ENCODE data around the gene BCL7A.
A peak's percentile ranks its signal among the peaks of the same experiment; 100 is the strongest.

Gene BCL7A

DNA sequence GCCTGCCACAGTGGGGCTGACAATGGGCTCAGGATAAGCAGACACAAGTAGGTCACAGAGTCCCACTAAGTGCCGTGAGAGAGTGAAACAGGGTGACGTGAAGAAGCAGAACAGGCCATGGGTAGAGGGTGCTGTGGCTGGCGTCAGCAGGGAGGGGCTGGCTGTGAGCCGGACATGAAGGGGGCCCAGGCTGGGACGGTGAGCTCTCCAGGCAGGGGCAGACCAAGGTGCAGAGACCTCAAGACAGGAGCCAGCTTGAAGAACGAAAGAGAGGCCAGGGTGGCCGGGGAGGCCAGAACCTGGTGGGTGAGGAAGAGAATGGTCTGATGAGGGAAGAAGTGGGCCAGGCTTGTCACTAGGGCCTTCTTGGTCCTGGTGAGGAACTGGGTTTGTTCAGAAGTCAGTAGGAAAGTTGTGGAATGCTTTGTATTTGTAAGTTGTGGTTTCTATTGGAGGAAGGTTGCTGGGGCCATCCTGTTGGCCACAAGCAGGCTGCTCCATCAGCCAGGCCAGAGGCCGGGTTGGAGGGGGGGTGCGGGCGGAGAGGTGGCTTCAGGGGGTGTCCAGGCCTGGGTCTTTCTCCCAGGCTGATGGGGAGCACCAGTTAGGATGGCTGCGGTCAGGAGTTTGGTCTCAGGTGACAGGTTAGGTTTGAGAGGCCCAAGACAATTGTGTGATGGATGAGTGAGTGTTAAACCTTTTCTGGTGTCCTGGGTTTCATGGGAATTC is 35.5 kb downstream of the BCL7A start:
- DNase-seq = no peak

DNA sequence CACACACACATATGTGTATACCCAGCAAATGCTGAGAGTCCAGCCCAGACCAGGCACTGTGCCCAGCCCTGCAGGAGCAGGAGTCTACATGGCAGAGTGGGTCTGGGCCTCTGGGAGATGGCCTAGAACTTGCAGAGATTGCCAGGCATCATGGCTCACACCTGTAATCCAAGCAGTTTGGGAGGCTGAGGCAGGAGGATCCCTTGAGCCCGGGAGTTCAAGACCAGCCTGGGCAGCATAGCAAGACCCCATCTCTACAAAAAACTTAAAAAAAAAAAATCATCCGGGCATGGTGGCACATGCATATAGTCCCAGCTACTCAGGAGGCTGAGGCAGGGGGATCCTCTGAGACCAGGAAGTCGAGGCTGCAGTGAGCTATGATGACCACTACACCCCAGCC is 36.1 kb downstream of the BCL7A start:
- DNase-seq = no peak

DNA sequence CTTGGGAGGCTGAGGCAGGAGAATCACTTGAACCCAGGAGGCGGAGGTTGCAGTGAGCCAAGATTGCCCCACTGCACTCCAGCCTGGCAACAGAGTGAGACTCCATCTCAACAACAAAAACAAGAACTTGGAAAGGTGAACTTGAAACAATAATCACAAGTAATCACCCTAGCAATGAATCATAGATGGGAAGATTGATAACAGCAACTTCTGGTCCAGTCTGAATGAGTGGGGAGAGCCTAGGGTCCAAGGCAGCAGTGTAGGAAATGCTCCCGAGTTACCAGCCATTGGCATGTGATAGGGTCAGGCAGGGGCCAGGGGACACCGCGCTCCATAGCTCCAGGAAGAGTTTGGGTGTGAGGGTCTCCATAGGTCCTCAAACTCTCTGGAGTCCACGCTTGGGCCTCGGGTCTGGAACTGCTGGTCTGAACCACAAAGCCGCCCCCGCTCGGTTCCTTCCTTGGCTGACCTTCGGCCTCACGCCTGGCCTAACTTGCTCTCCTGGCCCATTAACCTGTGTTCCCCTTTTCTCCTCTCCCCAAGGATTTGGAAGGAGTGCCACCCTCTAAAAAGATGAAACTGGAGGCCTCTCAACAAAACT is 37.0 kb downstream of the BCL7A start:
- no peak for DNase-seq

DNA sequence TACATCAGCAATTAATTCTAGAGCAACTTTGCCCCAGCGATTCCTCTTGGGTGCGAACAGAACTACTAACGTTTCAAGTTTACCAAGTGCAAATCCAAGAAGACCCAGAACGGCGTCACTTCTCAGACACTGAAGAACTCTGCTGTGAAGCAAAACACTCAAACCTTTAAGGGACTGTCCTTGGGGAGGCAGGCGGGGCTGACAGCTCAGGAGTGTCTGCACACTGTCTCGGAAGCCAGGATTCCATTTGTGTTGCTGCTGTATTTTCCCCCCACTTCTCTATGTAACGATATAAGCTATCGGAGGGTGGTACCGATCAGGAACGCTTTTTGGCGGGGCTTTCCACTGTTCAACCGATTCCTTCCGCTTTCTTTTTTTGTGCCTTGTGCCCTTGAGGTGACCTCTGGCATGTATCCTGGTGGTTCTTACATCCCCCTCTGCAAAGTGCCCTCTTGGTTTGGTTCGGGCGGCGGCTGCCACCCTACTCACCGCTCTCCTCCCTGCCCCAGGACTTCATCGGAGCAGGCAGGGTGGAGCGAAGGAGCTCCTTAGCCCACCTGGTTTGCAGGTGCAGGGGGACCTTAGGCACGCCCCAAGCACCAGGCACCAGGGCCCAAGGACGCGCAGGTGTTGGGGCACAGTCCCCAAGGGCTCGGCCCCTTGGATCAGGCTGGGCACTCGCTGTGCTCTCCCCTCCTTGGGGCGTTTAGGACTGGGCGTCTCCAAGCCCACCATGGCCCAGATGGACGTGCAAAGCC is 37.7 kb downstream of the BCL7A start:
- DNase-seq = no peak

DNA sequence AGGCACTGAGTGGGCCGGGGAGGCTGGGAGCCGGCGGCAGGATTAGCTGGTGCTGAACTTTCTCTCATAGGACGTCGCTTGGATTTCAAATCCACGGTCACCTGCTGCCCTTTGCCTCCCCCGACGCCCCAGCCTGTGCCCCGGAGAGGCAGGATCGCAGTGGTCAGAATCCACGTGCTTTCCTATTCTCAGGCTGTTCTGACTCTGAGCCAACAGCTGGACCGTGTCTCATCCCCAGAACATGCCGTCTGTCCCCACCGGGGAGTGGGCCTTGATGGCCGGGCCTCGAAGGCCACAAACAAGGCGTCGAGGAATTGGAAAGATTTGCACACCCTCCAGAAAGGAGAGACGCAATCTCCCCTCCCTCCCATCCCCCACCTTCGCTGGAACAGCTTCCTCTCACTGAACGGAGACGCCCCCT is 38.4 kb downstream of the BCL7A start:
- no peak for DNase-seq

DNA sequence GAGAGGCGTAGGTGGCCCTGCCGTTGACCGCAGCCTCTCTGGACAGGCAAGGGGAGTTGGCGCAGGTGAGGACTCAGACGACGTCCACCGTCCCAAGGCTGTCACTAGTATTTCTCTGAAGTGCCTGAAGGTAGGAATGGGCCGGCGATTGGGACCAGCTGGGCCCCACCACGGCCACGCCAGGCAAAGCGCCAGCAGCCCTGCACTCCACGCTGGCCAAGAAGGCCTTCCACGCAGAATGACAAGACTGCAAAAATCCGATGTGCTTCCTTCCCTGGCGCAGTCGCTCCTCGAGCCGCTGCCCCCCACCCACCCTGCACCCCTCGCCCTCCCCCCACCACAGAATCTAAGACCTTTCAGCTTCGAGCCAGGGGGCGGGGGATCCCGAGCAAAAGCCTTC is 39.6 kb downstream of the BCL7A start:
- no peak for DNase-seq

DNA sequence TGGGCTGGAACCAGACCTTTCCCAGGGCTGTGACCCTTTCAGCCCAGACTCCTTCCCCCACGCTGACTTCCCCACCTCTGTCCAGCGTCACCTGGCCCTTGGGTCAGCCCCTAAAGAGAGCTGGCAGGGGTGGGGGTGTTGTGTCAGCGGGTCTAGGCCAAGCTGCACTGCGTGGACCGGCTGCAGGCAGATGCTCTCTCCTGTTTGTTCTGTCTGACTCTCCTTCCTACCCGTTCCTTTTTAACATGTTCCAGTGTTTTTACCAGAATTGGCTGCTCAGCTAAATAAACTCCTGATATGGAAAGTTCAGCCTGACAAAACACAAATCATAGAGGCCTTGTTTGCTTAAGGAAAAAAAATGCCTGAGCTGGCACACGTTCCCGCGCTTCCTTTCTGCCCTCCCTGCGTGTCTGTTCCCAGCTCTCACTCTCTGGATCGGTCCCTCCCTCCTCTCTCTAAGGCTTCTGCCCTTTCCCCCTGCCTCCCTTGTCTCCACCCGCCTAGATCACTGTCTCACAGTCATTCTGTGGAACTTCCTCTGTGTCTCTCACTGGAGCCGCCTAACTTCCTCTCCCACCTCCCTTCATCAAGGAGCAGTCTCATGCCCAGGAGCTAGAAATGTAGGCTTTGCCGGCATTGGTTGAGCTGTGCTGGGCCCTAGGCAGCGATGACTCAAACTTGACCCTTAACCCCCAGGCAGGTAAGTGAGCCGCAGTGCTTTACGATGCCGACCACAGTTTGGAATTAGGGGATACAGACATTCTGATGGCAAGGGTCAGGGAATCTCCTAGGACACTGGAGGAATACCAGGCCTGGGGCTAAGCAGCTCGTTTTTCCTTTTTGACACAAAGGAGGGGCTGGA is 41.4 kb downstream of the BCL7A start:
- DNase-seq = no peak

DNA sequence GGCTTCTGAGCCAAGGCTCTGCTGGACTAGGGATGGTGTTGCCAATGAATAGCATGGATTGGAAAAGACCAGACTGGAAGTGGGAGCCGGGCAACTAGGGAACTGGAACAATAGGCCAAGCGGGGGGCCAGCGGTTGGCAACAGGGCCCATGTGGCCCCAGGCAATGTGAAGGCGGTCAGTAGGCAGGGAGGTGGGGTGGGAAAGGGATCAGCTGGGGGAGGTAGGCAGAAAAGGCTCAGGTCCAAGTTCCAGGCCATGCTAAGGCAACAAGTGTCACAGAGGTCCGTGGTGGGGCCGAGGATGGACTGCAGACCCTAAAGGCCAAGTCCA is 42.0 kb downstream of the BCL7A start:
- DNase-seq = no peak

DNA sequence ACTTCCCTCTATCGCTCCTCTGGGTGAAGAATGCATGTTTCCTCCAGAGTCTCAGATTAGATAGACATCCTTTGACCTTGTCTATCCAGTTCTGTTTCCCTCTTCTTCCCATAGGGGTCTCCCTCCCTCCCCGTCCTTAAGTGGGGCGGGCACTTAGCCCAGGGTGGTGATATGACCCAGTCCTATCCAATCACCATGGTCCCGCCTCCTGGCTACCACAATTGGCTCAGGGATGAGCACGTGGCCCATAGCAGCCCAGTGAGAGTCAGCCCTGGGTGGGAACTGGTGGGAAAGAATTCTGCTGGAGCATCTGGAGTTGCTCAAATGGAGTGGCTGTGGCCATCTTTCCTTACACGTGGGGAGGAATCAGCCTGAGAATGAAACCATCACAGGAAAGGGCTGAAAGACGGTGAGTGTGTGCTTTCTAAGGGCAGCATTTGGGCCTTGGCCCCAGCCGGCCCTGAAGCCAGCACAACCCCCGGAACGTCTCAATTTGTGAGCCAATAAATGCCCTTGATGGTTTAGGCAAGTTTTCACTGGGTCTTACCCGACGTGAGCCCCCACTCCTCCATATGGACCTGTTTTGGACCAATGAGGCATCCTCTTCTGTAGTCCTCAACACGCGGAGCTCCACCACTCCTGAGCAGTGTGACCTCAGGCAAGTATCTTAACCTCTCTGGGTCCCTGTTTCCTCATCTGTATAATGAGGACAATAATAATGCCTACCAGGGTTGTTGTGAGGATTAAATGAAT is 42.5 kb downstream of the BCL7A start:
- no peak for DNase-seq

DNA sequence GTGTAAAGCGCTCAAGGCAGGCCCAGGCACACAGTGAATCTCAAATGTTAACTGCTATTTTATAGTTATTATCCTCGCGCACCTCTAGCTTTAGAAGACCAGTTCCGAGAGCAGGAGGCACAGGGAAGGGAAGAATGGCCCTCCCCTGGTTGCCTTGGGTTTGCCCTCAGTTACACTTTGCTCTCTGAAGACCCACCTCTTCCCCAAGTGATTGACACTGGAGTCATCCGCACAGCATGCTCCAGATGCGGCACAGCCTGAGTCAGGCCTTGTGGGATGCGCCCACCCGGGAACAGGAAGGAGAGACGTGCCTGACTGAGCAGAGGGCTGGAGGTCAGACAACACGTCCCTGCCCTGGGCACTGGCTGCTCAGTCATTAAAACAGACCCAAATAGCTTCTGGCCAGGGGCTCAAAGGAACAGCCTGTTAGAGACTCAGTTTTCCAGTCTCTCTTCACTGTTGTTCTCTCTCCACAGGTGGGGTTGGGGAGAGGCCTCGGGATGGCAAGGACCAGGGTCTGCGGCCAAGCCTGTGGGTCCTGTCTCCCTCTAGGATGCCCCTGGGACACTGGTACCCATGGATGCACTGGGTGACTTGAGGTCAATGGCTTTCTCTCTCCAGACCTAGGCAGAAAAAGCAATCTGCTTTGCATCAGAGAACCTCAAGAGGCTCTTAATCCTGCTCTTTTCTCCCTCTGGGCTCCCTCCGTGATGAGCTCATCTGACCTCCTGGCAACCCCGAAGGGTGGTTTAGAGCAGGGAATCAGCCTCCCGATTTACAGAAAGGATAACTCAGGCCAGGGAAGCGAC is 43.3 kb downstream of the BCL7A start:
- DNase-seq = no peak

DNA sequence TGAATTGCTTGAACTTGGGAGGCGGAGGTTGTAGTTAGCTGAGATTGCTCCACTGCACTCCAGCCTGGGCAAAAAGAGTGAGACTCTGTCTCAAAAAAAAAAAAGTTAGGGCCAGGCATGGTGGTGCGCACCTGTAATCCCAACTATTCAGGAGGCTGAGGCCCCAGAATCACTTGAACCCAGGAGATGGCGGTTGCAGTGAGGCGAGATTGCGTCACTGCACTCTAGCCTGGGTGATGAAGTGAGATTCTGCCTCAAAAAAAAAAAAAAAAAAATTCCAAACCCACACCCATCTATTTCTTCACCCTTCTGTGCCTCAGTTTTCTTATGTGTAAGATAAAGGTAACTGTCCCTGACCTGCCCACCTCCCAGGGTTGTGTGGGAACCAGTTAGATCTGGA is 45.9 kb downstream of the BCL7A start:
- DNase-seq = no peak

DNA sequence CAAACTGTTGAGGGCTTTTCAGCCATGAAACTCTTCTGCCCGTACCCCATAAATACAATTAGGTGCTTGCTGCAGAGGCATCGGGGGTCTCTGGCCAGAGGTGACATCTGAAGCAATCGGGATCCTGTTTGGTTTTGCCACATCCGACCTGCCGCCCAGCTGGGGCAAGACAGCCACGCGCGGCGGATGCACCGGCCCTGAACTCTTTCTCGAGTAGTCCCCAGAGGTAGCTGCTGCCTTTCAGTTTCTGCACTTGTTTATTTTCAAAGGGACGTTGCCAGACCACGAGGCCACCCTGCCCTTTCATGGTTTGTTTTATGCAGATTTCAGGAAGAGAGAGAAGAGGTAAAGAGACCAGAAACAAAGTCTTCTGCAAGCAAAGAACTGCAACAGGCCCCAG is 46.3 kb downstream of the BCL7A start:
- no peak for DNase-seq

DNA sequence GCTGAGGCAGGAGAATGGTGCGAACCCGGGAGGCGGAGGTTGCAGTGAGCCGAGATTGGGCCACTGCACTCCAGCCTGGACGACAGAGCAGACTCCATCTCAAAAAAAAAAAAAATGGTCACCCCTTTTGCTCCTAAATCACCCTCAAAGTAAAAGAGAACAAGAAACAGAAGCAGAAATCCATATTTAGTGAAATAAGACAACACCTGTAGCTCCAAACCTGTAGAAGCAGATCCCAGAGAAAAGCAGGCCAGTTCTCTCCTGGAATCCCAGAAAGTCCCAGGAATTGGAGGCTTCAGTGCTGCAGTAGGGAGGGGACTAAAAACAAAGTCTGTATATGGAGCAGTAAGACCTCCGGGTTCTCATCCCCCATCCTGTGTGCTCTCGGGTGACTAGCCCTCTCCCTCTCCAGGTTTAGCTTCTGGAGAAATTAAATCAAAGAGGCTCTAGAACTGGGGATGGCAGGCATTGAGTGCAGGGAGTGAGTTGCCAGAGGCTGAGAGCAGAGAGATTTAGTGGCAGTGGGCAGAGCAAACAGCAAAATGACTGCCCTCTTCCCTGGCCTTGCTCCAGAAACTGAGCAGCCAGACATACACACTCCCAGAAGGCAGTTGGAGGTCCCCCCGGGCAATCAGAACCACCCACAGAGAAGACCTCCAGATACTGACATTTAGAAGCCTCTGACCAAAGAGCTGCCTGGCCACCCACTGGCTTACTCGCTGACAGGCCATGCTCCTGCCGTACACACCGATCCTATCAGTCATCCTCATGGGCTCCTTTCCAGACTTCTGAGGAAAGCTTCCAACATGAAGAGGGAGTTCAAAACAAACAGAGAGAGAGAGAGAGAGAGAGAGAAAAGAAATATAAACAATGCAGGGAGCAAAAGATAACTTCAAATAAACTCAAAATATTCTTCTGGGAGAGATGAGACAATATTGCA is 50.6 kb downstream of the BCL7A start:
- no peak for DNase-seq

DNA sequence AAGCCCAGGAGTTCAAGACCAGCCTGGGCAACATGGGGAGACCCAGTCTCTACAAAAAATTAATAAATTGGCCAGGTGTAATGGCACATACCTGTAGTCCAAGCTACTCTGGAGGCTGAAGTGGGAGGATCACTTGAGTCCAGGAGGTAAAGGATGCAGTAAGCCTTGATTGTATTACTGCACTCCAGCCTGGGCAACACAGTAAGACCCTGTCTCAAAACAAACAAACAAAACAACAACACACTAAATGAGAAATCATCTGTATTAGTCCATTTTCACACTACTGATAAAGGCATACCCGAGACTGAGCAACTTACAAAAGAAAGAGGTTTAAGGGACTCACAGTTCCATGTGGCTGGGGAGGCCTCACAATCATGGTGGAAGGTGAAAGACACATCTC is 52.1 kb downstream of the BCL7A start:
- no peak for DNase-seq

DNA sequence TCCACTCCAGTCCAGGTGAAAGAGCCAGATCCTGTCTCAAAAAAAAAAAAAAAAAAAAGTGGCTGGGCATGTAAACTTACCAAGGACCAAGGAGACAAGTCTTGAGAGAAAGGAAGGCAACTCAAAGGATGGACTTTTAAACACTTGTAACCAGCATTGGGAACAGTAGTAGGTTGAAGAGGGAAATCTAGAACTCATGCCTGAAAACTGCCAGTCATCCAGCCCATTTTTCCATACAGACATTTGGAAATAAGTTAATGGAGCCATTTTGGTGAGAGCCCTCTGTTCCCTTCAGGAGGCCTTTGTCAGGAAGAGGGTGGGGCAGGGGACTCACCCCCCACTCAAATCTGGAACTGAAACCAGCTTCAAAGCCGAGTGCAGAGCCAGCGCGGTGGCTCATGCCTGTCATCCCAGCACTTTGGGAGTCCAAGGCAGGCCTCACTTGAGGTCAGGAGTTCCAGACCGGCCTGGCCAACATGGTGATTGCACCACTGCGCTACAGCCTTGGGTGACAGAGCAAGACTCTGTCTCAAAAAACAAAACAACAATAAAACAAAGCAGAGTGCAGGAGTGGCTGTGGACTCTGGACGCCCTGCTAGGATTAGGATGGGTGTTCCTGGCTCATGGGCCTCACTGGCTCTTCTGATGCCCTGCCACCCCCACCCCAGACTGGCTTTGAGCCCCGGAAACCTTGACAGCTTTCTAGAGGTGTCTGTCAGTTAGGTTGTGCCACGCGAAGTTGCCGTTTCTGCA is 55.2 kb downstream of the BCL7A start:
- DNase-seq = no peak

DNA sequence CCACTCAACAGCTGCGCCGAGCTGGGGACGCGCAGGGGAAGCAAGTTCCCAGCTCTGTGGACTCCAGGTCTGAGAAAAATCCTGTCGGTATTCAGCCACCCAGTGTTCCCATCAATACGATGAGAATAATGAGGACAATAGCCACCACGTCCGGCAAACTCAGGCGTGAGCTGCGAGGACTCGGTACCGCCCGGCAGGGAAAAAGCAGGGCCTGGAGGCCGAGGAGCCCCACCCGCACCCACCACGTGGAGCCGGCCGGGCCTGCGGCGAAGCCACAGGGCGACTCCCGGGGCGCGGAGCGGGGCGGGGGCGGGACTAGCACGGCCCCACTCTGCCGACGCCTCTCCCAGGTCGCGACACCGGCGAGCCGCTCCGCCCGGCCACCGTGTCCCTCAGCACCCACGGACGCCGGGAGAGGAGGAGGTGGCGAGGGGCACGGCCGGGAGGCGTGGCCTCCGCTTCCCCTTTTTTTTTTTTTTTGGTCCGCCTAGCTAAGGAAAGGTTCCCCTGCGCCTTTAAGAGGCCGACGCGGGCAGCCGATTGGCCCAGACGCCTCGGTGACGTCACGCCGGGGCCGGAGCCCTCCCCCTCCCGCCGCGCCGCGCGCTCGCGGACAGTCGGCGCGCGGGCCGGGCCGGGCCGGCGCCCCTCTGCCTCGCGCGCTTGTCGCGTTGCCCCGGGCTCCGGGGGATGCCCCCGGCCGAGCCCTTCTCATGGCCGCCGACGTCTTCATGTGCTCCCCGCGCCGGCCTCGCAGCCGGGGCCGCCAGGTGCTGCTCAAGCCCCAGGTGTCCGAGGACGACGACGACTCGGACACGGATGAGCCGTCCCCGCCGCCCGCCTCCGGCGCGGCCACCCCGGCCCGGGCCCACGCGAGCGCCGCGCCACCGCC is 56.7 kb downstream of the BCL7A start, which contains the start of gene MLXIP:
TSS of gene MLXIP (plus strand) at position 616 of the 892 bp plus-strand sequence. CDS start at position 714, 98 bp downstream.
- DNase-seq = peak; percentile 3 to 47

DNA sequence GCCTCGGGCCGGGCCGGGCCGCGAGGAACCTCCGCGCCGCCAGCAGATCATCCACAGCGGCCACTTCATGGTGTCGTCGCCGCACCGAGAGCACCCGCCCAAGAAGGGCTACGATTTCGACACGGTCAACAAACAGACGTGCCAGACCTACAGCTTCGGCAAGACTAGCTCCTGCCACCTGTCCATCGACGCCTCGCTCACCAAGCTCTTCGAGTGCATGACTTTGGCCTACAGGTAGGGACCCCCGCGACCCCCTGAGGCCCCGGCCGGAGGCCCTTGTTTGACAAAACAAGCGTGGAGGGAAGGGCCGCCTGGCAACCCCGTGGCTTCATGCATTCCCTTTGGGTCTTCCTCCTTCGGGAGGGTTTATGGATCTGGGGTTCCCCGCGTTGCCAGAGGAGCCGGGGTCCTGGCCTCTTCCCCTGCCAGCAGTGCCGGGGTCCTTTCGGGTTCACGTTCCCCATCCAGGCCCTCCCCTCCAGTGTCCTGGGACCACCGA is 57.4 kb downstream of the BCL7A start:
- DNase-seq = no peak

DNA sequence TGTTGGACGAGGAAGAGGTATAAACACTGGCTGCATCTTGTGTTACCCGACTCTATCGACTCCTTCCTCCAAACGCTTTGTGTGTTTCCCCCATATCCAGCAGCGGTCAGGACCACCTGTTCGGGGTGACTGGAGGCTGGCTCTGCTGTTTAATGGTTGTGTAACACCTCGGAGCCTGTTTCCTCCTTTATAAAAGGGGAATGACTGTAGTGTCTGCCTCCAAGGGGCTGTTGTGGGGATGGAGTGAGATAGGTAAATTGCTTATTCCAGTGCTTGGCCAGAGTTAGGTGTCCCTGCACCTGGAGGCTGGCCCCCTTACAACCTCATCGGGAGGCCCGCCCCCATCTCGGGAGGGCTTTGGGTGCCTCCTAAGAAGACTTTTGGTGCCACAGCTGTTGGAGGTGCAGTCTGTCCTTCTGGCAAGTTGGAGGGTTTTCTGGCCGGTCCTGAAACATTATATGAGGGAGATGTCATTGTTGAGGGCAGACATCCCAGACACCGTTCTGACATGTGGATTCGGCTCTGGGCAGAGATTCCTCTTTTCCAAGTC is 57.9 kb downstream of the BCL7A start:
- no peak for DNase-seq

Data from cerebellar nuclear complex (tissue), 1 donor.